ENCODE measurements around the gene FSTL5.

FSTL5 gene

GRCh38 chr4:161702287-161702686 lies 461.5 kb downstream of the FSTL5 start:
- no peak for DNase-seq

GRCh38 chr4:161696944-161697343 lies 466.9 kb downstream of the FSTL5 start:
- DNase-seq, result no peak

GRCh38 chr4:161680146-161680545 lies 483.7 kb downstream of the FSTL5 start:
- DNase-seq, result no peak

GRCh38 chr4:161664740-161665139 lies 499.1 kb downstream of the FSTL5 start:
- DNase-seq, result no peak

GRCh38 chr4:161663844-161664243 lies 500.0 kb downstream of the FSTL5 start:
- DNase-seq, result no peak

GRCh38 chr4:161658676-161659075 lies 505.1 kb downstream of the FSTL5 start:
- no peak for DNase-seq

- no peak for DNase-seq
Observed at GRCh38 chr4:161657616-161658015, 506.2 kb downstream of the FSTL5 start.

GRCh38 chr4:161656594-161656993 lies 507.2 kb downstream of the FSTL5 start:
- DNase-seq, result no peak

GRCh38 chr4:161655148-161655547 lies 508.7 kb downstream of the FSTL5 start:
- DNase-seq, result no peak

GRCh38 chr4:161653697-161654096 lies 510.1 kb downstream of the FSTL5 start:
- no peak for DNase-seq

- no peak for DNase-seq
Observed at GRCh38 chr4:161651586-161651985, 512.2 kb downstream of the FSTL5 start.

- DNase-seq, result no peak
Observed at GRCh38 chr4:161650812-161651211, 513.0 kb downstream of the FSTL5 start.

- no peak for DNase-seq
Observed at GRCh38 chr4:161647757-161648156, 516.0 kb downstream of the FSTL5 start.

- no peak for DNase-seq
Observed at GRCh38 chr4:161642708-161643107, 521.1 kb downstream of the FSTL5 start.

GRCh38 chr4:161629694-161630441 lies 533.9 kb downstream of the FSTL5 start:
- no peak for DNase-seq

GRCh38 chr4:161604516-161605300 lies 559.1 kb downstream of the FSTL5 start:
- DNase-seq, result no peak

GRCh38 chr4:161601011-161601410 lies 562.8 kb downstream of the FSTL5 start:
- no peak for DNase-seq

GRCh38 chr4:161595230-161595771 lies 568.5 kb downstream of the FSTL5 start:
- DNase-seq, result no peak

- DNase-seq, result no peak
Observed at GRCh38 chr4:161585011-161585410, 578.8 kb downstream of the FSTL5 start.

- no peak for DNase-seq
Observed at GRCh38 chr4:161583549-161583948, 580.3 kb downstream of the FSTL5 start.

- DNase-seq, result no peak
Observed at GRCh38 chr4:161581262-161582230, 582.3 kb downstream of the FSTL5 start.

- no peak for DNase-seq
Observed at GRCh38 chr4:161577579-161578301, 586.1 kb downstream of the FSTL5 start.

Measured in activated CD8-positive, alpha-beta memory T cell treated with anti-CD3 and anti-CD28 coated beads for 24 hours (primary cell).